NAMALWA (cell line): ENCODE data around the gene COG8.
A peak's percentile ranks its signal among the peaks of the same experiment; 100 is the strongest.

ENCODE experiments used
- DNase-seq: peaks from one replicate; pipeline ENCODE4 v3.0.0-alpha.2; 2015; ENCODE audit warnings: low spot score

COG8 gene

DNA sequence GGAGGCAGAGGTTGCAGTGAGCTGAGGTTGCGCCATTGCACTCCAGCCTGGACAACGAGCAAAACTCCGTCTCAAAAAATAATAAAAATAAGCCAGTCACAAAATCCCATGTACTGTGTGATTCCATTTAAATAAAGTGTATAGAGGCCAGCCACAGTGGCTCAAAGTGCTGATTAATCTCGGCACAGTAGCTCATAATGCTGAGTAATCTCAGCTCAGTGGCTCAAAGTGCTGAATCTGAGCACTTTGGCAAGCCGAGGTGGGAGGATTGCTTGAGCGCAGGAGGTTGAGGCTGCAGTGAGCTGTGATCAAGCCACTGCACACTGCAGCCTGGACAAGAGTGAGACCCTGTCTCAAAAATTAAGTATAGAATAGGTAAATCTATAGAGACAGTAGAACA is 7.3 kb upstream of the COG8 start:
- DNase-seq: no peak

DNA sequence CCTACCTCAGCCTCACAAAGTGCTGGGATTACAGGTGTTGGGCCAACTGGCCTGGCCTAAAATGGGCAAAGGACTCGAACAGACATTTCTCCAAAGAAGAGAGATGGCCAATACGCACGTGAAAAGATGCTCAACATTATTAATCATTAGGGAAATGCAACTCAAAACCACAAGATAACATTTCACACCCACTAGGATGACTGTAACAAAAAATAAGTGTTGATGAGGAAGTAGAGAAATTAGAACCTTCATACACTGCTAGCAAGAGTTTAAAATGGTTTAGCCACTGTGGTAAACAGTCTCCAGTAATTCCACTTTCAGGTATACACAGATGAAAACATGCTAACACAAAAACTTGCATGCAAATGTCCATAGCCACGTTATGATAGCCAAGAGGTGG is 6.6 kb upstream of the COG8 start:
- DNase-seq: no peak

GRCh38 chr16:69344171-69344570 is 4.8 kb upstream of the COG8 start:
- DNase-seq: no peak

DNA sequence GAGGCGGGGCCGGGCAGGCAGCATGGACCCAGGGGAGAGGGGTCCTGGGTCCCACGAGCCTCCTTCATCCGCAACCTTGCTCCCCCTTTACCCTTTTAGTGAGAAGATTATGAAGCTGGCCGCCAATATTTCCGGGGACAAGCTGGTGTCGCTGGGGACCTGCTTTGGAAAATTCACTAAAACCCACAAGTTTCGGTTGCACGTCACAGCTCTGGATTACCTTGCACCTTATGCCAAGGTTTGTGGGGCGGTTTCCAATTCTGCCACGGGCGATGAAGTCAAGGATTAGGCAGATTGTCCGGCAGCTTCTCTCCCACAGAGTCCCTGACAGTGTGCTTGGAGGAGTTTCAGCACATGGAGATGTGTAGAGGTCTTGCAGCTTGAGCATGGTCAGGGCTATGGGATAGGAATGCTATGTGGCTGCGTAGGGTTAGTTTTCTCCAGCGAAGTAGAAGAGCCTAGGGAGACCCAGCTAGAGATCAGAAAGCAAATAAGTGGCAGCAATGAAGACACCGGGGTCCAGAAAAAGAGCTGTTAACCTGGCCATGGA is 806 bp upstream of the COG8 start:
- no peak for DNase-seq

DNA sequence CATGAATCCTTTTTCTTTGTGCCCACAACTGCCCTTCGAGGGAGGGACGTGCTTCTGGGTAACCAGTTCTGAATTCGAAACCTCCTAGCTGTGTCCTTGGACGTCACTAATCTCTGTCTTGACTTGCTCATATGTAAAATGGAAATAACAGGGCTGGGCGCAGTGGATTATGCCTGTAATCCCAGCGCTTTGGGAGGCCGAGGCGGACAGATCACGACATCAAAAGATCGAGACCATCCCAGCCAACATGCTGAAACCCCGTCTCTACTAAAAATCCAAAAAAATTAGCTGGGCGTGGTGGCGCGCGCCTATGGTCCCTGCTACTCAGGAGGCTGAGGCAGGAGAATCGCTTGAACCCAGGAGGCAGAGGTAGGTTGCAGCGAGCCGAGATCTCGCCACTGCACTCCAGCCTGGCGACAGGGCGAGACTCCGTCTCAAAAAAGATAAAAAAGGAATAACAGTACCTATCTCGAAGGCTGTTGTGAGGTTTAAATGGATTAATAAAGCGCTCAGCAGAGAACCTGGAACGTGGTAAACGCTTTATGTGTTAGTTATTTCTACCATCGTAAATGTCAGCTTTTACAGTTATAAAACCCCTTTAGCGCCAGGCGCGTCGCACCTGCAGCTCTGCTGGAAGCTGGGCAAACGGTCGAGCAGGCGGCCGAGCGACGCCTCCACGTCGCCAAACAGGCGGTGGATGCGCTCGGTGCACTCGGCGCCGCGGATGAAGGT is 641 bp downstream of the COG8 start:
- no peak for DNase-seq

DNA sequence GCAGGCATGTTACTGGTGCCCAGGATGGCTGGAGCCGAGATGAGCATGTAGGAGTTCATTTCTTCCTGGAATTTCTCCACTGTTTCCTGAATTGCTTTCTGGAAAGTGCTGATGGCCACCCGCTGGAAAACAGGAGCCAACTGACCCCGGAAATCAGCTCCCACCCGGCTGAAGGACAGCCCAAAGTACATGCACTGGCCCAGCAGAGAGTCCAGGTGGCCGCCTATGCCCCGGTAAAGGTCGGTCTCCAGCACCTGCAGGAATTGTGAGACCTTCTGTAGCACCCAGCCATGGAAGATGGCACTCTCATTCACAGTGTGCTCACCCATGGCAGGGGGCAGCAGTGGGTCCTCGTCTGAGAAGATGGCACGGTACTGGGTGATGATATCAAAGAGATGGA is 4.7 kb downstream of the COG8 start:
- DNase-seq: no peak

GRCh38 chr16:69330286-69331109 is 8.9 kb downstream of the COG8 start, which contains the start of gene PDF:
Gene PDF, minus strand, starts transcription at chr16:69330588. Its CDS starts 18 bp downstream, at chr16:69330570.
- DNase-seq: peak; percentile 86

DNA sequence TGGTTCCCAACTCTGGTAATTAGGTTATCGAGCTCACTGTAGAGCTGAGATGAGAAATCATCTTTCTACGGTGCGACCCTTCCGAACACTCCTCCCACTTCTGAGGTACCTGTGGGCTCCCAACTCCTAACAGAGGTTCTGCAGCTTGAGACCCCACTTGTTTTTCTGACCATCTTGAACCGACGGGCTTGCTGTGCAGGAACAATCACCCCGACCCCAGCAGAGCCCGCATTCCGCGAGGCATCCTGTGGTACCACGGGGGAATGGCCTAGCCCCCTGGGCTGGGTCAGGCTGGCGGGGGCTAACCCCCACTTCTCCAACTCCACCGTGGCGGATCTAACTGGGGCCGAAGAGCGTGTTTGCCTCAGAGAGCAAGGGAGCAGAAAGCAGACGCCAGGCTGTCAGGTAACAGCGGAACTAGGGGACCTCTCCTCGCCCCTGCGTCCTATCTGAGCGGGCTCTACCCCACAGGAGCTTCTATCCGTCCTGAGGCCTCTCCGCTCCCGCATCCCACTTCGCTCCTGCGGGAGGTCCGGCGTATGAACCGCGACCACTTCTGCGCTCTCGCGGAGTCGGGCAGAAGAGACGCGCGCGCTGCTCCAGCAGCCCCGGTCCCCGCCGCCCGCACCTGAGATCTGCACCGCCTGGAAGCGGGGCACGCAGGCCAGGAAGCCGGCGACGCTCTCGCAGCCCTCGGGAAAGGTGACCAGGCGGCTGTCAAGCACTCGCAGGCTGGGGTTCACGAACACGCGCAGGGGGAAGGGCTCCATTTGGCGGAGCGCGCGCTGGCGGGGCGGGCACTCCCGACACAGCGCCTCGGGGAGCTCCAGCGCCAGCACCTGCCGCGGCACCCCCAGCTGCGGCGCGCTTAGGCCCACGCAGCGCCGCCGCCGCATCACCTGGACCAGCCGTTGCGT is 9.7 kb downstream of the COG8 start:
- DNase-seq: no peak

GRCh38 chr16:69328854-69329316 is 10.5 kb downstream of the COG8 start:
- no peak for DNase-seq

- DNase-seq: no peak
These were observed 11.6 kb downstream of the COG8 start for GRCh38 chr16:69327585-69328310.

- DNase-seq: no peak
These were observed 13.0 kb downstream of the COG8 start for GRCh38 chr16:69326172-69326873.

DNA sequence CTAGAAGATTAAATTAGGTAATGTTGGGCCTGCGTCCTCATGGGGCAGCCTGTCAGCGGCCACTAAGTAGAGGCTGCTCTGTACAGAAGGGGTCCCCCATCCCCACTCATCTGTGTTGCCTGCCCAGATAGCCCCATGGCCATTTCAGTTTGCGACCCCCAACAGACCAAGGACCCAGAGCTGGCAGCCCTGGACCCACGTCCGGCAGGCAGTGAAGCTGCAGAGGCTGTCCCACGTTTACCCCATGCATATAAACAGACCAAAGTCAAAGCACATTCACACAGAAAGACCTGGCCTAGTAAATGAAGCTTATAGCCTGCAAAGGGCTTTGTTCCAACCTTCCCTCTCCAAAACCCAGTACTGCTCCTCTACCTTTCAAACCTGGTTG is 13.6 kb downstream of the COG8 start:
- no peak for DNase-seq

- no peak for DNase-seq
These were observed 14.6 kb downstream of the COG8 start for GRCh38 chr16:69324585-69325253.

GRCh38 chr16:69324013-69324531 is 15.3 kb downstream of the COG8 start:
- DNase-seq: no peak

- DNase-seq: no peak
These were observed 15.9 kb downstream of the COG8 start for GRCh38 chr16:69323415-69323814.

- DNase-seq: no peak
These were observed 17.0 kb downstream of the COG8 start for GRCh38 chr16:69322343-69322742.

DNA sequence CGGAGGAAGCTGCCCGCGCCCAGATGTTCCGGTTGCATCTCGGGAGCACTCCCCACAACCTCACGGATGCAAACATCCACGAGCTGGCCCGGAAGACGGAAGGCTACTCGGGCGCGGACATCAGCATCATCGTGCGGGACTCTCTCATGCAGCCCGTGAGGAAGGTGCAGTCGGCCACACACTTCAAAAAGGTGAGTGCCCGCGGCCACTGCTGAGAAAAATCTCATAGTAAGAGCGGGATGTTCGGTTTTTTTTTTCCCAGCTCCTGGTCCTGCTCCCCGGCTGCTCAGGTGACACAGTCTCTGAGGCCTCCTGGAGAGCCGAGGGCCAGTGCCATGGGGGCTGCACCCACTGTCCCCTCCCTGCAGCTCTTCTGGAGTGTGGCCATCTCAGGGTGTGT is 18.3 kb downstream of the COG8 start:
- DNase-seq: no peak

GRCh38 chr16:69320740-69321073 is 18.7 kb downstream of the COG8 start:
- DNase-seq: no peak

DNA sequence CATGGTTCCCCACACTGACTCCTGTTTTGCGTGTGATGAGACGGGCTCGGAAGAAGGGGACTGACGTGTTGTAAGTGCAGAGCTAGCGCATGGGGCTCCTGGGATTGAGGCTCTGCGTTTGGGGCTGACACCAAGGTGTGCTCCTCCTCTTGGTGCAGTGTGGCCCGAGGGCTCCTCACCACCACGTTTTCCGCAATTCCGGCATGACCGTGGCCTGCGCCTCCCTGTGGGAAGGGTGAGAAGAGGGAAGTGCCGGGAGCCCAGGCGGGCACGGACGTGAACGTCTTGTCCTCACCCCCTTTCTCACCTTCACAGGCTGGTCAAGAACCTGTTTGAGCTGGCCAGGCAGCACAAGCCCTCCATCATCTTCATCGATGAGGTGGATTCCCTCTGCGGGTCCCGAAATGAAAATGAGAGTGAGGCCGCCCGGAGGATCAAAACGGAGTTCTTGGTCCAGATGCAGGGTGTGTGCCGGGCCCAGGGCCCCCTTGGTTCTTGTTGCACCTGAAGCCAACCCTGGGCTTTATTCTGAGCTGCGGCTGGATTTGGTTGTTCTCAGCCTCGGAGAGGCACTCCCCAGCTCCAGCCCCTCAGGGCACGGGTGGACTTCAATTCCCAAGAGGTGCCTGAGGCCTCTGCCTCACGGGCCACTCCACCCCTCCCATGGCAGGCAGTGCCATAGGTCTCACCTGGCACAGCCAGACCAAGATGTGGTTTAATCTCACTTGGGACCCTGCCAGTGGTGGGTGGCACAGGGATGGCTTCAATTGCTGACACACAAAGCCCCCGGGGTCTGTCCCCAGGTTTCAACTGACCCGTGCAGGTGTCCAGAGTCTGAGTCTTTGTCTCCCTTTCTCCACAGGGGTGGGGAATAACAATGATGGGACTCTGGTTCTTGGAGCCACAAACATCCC is 19.3 kb downstream of the COG8 start:
- no peak for DNase-seq
